ENCODE results near the gene ATP4A.
A peak's percentile ranks its signal among the peaks of the same experiment; 100 is the strongest.

ATP4A gene

DNA sequence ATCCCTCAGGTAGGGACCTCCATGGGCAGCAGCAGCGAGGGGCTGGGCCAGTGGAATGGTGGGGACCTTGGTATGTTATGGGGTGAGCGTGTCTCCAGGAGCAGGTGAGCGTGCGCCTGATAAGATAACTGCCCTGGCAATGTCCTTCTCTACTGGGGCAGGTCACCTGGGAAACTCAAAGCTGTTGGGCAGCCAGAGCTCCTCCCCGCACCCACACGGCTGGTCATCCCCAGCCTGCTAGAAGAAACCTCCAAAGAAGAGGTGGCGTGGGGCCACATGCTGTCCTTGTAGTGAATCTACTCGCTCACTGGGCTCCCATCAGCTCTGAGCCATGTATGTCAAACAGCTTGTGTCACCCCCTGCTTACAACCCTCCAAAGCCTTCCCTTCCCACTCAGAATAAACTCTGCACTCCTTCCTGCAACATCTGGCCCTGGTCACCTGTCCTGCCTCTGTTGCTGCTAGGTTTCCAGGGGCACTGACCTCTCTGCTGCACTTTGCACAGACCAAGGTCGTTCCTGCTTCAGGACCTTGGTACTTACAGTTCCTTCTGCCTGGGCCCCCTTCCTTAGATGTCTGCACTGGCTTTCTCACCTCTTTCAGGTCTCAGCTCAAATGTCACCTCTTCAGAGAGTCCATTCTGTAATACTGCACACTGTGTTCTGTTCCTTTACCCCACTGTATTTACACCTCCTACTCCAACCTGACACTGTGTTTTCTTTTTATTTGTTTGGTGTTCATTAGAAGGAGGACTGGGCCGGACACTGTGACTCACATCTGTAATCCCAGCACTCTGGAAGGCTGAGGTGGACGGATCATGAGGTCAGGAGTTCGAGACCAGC, 1.8 kb upstream of the ATP4A start:
- no peak for DNase-seq

DNA sequence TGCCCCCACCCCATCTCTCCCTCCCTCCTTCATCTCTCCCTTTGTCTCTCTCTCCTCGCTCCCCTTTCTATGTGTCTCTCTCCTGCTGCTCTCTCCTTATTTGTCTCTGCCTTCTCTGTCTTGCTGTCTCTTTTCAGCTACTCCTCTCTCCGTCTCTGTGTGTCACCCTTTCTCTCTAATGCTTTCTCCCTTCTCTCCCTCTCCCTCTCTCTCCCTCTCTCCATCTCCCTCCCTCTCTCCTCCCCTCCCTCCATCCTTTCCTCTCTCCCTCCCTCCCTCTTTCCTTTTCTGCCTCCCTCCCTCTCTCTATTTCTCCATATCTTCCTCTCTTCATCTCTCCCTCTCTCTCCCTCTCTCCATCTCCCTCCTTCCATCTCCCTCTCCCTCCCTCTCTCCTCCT, 682 bp downstream of the ATP4A start:
- no peak for DNase-seq

DNA sequence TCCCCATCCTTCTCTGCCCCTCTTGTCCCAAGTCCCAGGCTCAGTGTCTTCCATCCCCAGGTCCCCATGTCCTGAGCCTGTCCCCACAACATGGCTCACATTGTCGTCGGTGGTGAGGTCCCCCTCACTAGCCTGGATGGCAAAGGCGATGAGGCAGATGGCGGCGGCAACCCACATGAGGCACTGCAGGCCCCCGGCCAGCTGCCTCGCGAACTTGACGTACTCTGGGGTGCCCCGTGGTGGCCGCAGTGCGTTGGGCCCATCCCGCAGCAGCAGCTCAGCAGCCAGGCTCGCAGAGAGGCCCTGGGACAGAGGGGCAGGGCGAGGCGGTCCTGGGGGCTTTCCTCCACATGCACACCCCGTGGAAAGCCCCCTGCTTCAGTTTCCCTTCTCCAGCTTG, 1.1 kb downstream of the ATP4A start:
- DNase-seq, result no peak

DNA sequence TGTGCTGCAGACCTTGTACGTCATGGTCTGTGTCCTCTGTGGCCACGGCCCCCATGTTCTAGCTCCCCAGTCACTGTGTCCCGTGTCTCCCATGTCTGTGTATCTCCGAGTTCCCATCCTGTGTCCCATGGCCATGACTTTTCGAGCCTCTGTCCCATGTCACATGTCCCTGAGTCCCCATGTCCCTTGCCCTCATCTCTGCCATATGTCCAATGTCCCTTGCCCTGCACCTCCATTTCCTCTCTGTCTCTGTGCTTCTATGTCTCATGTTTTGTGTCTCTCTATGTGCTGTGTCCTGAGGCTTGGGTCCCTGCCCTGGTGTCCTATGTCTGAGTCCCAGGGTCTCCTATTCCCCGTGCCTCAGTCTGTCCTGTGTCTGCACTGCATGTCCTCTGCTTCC, 2.0 kb downstream of the ATP4A start:
- no peak for DNase-seq

DNA sequence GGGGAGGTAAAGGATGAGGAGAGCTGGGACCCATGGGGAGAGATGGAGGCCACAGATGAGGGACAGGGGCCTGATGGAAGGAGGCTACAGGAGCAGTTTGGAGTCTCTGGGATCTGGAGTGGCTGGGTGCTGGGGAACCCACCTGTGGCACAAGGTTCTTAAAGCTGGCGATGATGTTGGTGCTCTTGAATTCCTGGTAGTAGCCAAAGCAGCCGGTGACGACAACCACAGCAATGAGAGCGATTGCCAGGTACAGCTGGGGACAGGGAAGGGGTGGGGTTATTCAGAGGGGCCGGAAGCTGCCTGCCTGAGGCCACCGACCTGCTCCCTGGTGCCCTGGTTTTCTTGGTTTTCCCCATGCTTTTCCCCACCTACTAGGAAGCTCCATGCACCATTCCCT, 2.8 kb downstream of the ATP4A start:
- DNase-seq, result no peak

DNA sequence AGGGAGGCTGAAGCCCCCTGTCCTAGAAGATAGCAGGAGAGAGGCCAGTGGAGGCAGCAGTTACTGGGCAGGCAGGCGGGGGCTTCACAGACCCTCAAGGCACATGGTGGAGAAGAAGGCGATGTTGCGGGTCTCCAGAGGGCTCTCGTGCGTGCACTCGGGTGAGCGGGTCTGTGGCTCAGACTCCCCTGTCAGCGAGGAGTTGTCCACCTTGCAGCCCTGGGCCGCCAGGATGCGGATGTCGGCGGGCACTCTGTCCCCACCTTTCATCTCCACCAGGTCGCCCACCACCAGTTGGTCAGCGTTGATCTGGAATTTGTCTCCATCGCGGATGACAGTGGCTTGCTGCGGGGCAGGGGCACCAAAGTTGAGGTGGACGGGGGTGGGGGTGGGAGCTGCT, 3.2 kb downstream of the ATP4A start:
- DNase-seq, result no peak

DNA sequence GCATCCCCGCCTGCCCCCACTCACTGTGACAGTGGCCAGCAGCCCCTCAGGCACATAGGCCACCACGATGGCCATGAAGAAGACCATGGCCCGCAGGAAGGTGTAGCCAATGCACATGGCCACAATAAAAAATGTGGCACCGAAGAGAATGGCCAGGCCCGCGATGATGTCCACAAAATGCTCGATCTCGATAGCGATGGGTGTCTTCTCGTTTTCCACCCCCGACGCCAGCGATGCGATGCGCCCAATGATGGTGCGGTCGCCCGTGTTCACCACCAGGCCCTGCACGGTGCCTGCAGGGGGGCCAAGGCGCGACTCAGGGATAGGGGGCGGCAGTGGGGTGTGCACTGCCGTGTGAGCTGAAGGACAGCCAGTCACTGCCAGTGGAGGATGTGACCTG, 3.7 kb downstream of the ATP4A start:
- no peak for DNase-seq

DNA sequence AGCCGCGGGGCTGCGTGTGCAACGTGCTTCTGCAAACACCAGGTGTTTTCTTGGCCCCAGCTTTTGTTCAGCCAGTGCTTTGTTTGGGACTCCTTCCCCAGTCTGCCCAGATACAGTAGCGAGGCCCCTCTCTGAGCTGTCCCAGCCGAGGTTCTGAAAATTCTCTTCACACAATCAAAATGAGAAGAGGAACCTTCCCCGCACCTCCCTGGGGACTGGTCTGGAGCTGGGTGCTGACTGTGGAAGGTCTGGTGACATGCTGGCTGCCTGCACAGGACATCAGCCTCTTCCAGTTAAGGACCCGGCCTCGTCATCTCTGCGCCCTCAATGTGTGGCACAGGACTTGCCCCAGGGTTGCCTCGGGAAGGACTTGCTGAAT, 4.2 kb downstream of the ATP4A start:
- DNase-seq, result no peak

DNA sequence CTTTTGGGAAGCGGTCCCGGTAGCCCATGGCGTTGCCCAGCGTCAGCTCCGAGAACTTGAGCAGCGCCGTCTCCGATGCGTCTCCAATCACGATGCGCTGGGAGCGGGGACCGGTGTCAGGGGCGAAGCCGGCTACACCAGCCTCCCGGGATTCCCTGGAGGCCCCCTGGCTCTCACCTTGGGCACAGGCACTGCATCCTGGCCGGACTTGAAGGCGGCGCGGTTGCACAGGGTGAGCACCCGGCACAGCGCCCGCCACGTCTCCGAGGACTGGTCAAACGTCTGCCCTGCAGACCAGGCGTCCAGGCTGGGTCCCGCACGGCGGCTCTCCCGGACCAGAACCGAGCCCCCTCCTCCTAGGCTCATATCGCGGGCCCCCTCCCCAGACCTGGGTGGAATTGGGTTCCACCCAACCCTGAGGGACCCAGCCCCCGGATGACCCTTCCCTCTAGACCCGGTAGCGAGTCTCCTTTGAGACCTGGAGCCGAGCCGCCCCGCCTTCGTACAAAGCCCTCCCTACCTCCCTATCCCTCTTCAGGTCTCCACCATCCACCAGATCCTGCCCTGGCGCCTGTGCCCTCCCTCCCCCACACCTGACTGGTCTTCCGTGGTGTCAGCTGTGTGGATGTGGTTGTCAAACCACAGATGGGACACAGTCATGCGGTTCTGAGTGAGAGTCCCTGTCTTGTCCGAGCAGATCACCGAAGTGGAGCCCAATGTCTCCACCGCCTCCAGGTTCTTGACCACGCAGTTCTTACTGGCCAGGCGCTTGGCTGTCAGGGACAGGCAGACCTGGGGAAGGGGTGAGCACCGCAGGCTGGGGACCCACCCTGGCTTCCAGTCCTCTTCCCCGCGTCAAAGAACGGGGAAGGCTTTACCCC, 4.8 kb downstream of the ATP4A start:
- DNase-seq, result no peak

DNA sequence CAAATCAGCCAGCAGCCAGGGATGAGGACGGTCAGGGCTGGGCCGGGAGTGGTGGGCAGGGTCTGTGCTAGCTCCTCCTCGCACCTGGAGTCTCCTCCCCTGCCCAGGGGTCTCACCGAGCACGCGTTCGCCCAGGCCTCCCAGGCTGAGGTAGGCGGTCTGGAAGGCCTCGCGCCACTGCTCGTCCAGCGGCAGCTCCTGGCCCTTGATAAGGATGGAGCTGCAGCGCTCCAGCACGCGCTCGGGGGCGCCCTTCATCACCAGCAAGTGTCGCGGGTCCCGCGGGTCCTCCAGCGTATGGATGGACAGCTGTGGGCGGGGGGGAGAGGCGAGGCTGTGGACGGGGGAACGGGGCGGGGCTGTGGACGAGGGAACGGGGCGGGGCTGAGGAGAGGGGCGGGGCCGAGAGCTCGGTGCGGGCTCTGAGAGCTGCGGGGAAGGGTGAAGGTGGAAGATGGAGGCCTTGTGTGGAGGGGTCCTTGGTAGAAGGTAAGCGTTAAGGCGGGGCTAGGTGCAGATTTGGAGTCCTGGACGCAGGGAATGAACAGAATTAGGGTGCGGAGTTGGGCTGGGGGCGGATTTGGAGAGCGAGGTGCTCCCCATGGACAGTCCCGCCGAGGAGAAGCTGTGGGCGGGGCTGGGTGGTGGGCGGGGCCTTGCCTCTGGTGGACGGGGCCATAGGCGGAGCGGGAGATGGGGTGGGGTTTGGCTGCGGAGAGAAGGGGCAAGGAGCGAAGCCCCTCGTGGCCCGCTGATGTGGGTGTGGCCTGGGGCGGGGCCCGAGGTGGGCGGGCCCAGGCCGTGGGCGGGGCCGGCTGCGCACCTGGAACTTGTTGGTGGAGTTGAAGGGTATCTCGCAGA, 5.7 kb downstream of the ATP4A start:
- DNase-seq, result peak; percentile 53

DNA sequence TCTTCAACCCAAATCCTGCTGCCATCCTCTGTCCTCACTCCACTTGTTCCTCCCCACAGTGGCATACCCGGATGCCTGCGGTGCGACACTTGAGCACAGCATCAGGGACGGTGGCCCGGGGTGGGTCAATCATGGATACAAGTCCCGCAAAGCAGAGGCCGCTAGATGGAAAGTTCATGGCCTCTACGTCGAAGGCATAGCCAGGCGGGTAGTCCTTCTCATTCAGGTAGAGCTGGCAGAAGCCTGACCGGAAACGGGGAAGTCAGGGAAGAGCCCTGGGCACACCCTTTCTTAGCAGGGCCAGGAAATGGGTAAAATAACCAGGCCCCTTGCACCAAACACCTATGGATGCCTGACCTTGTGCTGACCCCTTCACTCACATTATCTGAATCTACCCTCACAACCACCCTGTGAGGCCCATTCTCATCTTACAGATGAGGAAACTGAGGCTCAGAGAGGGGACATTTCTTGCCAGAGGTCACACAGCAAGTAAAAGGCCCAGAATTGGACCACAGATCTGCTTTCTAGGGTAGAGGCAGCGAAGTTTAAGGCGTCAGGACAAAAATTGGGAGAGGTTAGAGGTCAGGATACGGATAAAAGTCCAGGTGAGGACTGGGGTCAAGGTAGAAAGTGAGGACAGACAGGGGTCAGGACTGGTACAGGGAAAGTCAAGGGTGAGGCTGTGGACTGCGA, 6.5 kb downstream of the ATP4A start:
- no peak for DNase-seq

DNA sequence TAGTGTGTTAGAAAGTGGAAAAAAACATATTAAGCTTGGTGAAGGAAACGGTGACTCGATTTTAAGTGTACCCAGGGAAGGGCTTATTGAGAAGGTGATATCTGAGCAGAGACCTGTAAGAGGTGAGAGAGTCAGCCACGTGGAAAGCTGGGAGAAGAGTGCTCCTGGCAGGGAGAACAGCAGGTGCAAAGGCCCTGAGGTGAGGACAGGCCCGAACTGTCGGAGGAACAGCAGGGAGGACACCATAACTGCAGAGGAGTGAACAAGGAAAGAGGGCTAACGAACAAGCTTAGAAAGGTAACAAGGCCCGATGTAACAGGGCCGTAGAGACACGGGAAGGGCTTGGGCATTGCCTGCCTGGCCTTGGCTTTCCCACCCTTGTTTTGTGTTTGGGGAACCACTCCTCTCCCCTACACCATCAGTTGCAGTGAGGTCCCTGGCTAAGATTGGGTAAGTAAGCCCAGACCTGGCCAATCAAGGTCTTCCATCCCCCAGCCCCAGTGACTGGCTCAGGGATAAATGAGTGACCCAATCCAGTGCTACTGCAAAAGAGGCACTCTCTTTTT, 7.3 kb downstream of the ATP4A start:
- DNase-seq, result no peak

DNA sequence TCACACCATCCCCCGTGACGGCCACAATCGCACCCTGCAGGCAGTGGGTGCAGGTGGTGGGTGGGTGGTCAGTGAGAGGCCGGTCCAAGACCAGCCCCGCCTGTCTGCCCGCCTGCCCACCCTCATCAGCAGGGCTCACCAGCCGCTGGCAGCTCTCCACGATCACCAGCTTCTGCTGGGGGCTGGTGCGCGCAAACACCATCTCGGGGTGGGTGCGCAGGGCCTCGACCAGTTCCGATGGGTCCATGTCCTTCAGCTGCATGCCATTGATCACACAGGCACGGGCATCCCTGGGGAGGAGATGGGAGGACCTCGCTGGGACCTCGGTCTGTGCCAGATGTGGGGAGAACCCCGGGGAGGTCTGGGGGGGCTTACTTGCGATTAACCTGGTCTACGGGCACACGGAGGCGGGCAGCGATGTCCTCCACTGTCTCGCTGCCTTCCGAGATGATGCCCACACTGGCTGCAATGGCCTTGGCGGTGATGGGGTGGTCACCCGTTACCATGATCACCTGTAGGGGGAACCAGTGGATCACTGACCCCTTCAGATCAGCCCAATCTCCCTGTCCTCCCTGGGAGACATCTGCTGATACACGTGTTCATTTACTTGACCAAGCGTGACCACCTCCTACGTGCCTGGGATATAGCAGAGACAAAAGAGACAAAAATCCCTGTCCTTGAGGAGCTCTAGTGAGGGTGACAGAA, 8.0 kb downstream of the ATP4A start:
- DNase-seq, result peak; percentile 13

DNA sequence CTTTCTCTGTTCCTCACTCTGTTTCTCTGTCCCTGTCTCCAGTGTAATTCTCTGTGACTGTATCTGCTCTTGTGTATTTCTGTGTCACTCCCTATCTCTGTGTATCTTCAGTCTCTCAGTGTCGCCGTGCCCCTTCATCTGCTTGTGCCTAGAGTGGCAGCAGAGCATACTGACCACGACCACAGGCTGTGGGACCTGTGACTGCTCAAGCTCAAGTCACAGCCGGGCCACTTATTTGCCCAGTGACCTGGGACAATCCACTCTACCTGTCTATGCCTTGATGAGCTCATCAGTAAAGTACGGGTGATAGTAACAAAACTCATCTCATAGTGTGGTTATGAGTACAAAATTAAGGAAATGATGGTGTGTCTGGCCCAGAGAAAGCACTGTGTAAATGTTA, 9.4 kb downstream of the ATP4A start:
- no peak for DNase-seq

DNA sequence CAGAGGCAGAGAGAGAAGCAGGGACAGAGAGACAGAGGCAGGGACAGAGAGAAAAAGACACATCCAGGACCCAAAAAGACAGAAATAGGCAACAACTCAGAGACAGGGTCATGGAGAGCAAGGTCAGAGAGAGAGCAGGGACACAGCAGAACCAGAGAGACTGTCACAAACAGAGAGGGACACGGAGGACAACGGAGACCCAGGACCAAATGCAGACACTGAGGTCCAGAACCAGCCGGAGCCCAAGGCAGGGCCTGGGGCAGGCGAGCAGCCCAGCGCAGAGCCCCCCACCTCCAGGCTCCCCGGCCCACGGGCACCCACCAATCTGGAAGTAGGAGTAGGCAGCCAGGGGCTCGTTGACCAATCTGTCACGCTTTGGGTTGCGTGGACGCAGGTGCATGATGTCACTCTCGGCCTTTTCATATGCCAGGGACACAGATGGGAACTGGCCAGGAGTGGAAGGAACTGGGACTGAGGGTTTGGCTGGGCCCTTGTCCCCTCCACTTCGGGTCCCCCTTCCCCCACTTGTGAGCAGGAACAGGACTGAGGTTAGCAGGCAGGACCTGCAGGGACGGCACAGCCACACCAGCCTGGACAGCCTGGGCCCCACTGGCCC, 10.0 kb downstream of the ATP4A start:
- no peak for DNase-seq

DNA sequence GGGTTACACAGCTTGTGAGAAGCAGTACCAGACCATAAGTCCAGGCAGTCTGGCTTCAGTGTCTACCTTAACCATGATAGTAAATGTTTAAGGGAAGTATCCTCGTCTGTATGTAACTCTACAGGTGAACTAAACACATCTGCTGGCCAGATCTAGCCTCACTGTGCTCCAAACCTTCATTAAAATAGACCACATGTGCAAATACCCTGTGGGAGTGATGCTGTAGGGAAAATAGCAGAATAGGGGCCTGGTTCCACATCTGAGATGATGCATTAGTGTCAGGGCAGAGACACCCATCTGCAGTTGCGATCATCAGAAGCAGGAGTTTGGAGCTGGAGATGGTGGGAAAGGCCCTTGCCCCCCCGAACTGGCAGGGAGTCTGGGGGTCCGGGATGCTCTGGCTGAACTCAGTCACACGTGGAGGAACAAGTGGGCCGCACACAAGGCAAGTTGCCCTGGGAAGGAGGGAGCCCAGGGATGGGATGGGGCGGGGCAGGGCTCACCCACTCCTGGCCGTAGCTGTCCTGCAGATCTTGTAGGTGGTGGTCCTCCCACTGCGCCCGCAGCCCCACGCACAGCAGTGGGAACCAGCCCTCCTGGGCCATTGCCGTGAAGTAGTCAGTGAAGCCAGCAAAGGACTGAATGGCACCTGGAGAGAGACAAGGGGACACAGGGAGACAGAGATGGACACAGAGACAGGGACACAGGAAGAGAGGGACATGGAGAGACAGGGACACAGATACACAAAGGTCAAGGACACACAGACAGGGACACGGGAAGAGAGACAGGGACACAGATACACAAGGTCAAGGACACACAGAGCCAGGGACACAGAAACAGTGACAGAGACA, 10.7 kb downstream of the ATP4A start:
- DNase-seq, result no peak

DNA sequence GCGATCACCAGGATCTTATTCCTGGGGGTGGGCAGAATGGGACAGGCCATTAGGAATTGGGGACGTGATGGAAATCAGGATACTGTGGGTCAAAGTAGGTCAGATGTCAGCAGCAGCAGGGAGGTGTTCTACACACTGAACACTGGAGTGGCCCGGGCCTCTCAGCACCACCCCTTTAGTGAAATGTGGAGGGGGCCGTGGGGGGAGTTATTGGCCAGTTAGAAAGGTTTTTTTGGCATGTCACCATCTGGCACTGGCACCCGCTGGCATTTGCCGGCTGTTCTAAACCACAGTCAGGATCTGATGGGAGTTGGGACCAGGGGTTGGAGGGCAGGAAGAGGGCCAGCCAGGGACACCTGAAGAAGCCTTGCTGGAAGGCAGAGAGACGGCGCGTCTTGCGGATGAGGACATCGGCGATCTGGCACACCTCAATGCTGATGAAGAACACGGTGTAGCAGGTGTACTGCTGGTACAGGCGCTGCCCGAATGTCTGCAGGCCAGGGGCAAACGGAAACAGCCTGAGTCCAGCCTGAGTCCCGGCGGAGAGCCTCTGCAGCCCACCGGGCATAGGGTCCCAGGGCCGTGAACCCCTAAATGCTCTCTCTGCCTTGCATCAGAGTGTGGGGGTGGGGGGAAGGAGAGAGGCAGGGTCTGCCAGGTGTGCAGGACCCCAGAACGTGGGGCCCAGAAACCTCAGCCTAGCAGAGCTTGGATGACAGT, 12.2 kb downstream of the ATP4A start:
- DNase-seq, result no peak

DNA sequence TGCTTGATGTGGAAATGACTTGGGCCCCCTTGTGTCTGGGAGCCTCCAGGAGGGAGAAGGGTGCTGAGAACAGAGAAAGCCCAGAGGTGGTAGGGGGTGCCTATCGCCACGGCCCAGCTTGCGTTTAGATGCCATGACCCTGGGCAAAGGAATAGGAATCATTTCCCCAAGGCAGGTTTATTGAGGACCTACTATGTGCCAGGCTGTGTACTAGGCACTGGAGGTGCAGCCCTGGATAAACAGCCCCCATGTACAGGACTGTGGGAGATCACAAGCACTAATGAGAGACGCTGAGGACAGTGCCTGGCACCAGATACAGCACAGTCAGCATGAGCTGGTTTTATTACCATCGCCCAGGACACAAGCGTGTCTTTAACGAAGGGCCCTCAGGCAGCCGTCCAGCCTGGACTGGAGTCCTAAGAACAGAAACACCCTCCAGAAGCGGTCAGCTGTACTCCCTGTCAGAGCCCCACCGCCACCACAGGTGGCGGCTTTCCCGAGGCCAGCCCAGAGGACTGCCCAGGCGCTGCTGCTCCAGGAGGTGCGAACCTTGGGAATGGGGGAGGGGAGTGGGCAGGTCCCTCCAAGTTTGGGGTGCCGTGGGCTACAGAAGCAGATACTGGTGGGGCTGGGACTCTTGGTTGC, 13.5 kb downstream of the ATP4A start:
- DNase-seq, result no peak

Measured in fibroblast of skin of right quadriceps (primary cell).